ENCODE data around the gene ZNF598. TPM values are rescaled to one million over a fixed set of nuclear protein-coding genes. Genes with fewer than 3 reads are reported as not detected.

ZNF598 gene
- total and polyA plus RNA-seq, 2 of the 13 experiments (the other 11 are each of a cell fraction or from before 2014, with no cell fraction given) = 13.5 to 14.2 TPM

DNA sequence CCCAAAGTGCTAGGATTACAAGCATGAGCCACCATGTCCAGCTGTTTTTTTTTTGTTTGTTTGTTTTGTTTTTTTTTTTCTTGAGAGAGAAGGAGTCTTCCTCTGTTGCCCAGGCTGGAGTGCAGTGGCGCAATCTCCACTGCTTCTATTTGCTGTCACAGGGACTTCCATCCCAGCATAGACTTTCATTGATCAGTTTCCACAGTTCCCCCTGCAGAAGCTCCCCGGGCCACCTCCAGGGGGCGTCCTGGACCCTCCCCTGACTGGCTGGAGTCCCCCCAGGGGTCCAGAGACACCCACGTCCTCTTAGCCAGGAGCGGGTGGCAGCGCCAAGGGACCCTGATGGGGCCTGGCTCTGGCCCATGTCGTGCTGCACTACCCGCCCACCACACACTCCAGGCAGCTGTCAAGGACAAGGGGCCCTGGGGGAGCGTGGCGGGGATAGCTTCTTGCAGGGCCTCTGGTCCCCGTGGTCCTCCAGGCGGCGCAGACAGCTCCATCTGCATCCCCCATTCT lies 6.8 kb upstream of the ZNF598 start (continued):
- TF ChIP-seq, protein P1, sequence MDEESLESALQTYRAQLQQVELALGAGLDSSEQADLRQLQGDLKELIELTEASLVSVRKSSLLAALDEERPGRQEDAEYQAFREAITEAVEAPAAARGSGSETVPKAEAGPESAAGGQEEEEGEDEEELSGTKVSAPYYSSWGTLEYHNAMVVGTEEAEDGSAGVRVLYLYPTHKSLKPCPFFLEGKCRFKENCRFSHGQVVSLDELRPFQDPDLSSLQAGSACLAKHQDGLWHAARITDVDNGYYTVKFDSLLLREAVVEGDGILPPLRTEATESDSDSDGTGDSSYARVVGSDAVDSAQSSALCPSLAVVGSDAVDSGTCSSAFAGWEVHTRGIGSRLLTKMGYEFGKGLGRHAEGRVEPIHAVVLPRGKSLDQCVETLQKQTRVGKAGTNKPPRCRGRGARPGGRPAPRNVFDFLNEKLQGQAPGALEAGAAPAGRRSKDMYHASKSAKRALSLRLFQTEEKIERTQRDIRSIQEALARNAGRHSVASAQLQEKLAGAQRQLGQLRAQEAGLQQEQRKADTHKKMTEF (CRISPR knock-in tag; IDR thresholded peaks at IDR 0.05) = peak; percentile 55; the same call in 1 of the 2 replicates
- TF ChIP-seq ZNF768 (CRISPR knock-in tag; IDR thresholded peaks at IDR 0.05) = 0 out of 2 replicates have a peak, but pooled peaks have one; percentile 8
- TF ChIP-seq, protein P2, sequence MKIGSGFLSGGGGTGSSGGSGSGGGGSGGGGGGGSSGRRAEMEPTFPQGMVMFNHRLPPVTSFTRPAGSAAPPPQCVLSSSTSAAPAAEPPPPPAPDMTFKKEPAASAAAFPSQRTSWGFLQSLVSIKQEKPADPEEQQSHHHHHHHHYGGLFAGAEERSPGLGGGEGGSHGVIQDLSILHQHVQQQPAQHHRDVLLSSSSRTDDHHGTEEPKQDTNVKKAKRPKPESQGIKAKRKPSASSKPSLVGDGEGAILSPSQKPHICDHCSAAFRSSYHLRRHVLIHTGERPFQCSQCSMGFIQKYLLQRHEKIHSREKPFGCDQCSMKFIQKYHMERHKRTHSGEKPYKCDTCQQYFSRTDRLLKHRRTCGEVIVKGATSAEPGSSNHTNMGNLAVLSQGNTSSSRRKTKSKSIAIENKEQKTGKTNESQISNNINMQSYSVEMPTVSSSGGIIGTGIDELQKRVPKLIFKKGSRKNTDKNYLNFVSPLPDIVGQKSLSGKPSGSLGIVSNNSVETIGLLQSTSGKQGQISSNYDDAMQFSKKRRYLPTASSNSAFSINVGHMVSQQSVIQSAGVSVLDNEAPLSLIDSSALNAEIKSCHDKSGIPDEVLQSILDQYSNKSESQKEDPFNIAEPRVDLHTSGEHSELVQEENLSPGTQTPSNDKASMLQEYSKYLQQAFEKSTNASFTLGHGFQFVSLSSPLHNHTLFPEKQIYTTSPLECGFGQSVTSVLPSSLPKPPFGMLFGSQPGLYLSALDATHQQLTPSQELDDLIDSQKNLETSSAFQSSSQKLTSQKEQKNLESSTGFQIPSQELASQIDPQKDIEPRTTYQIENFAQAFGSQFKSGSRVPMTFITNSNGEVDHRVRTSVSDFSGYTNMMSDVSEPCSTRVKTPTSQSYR (CRISPR knock-in tag; IDR thresholded peaks at IDR 0.05; ENCODE audit: borderline replicate concordance) = no peak
- TF ChIP-seq ZNF737 (CRISPR knock-in tag; IDR thresholded peaks at IDR 0.05; ENCODE audit: borderline replicate concordance) = 0 out of 2 replicates have a peak, but pooled peaks have one; percentile 5
- no peak for TF ChIP-seq ZNF713 (CRISPR knock-in tag; IDR thresholded peaks at IDR 0.05)
- no peak for TF ChIP-seq MXD3 (CRISPR knock-in tag; IDR thresholded peaks at IDR 0.05)
- no peak for TF ChIP-seq BRD4 (CRISPR knock-in tag; IDR thresholded peaks at IDR 0.05)
- TF ChIP-seq MED1 (CRISPR knock-in tag; IDR thresholded peaks at IDR 0.05) = no peak
- TF ChIP-seq SYNCRIP (IDR thresholded peaks at IDR 0.05; ENCODE audit: insufficient read depth, low read depth, low read length) = no peak
- TF ChIP-seq STAG1 (CRISPR knock-in tag; IDR thresholded peaks at IDR 0.05) = peak; percentile 48
- no peak for TF ChIP-seq RBFOX2 (IDR thresholded peaks at IDR 0.05; ENCODE audit: low read depth, low read length)
- no peak for TF ChIP-seq ZNF337 (CRISPR knock-in tag; IDR thresholded peaks at IDR 0.05; ENCODE audit: borderline replicate concordance, low read depth)
- TF ChIP-seq, protein P3, sequence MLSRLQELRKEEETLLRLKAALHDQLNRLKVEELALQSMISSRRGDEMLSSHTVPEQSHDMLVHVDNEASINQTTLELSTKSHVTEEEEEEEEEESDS (CRISPR knock-in tag; IDR thresholded peaks at IDR 0.05; ENCODE audit: borderline replicate concordance) = no peak
- no peak for TF ChIP-seq ZNF329 (CRISPR knock-in tag; IDR thresholded peaks at IDR 0.05; ENCODE audit: low read depth)
- TF ChIP-seq MIER2 (CRISPR knock-in tag; IDR thresholded peaks at IDR 0.05) = no peak
- TF ChIP-seq WIZ (CRISPR knock-in tag; IDR thresholded peaks at IDR 0.05) = no peak
- no peak for TF ChIP-seq ZNF678 (CRISPR knock-in tag; IDR thresholded peaks at IDR 0.05)
- peak; percentile 23 for TF ChIP-seq XRCC5 (optimal IDR thresholded peaks at IDR 0.05; ENCODE audit: low read length)
- no peak for TF ChIP-seq MAFF (IDR thresholded peaks at IDR 0.05; ENCODE audit: low read depth, low read length)
- no peak for TF ChIP-seq SALL1 (CRISPR knock-in tag; IDR thresholded peaks at IDR 0.05)
- TF ChIP-seq, protein P4, sequence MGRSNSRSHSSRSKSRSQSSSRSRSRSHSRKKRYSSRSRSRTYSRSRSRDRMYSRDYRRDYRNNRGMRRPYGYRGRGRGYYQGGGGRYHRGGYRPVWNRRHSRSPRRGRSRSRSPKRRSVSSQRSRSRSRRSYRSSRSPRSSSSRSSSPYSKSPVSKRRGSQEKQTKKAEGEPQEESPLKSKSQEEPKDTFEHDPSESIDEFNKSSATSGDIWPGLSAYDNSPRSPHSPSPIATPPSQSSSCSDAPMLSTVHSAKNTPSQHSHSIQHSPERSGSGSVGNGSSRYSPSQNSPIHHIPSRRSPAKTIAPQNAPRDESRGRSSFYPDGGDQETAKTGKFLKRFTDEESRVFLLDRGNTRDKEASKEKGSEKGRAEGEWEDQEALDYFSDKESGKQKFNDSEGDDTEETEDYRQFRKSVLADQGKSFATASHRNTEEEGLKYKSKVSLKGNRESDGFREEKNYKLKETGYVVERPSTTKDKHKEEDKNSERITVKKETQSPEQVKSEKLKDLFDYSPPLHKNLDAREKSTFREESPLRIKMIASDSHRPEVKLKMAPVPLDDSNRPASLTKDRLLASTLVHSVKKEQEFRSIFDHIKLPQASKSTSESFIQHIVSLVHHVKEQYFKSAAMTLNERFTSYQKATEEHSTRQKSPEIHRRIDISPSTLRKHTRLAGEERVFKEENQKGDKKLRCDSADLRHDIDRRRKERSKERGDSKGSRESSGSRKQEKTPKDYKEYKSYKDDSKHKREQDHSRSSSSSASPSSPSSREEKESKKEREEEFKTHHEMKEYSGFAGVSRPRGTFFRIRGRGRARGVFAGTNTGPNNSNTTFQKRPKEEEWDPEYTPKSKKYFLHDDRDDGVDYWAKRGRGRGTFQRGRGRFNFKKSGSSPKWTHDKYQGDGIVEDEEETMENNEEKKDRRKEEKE (IDR thresholded peaks at IDR 0.05) = no peak
- TF ChIP-seq ATM (IDR thresholded peaks at IDR 0.05; ENCODE audit: borderline replicate concordance) = no peak
- no peak for TF ChIP-seq HNF4G (IDR thresholded peaks at IDR 0.05; ENCODE audit: borderline replicate concordance, low read depth, low read length)
- no peak for TF ChIP-seq HNF4G (CRISPR knock-in tag; IDR thresholded peaks at IDR 0.05; ENCODE audit: borderline replicate concordance, low read depth)

All from HepG2 (cell line).